ENCODE data around the gene ZFAND2A.

- TF ChIP-seq POLR2A (IDR thresholded peaks at IDR 0.05), result no peak
- TF ChIP-seq CTCF (IDR thresholded peaks at IDR 0.05), result no peak
- no peak for TF ChIP-seq EP300 (IDR thresholded peaks at IDR 0.05)
- no peak for TF ChIP-seq POLR2AphosphoS5 (IDR thresholded peaks at IDR 0.05)
Measured at GRCh38 chr7:1201916-1202315, 41.9 kb upstream of the ZFAND2A start.

All from suprapubic skin (tissue), 4 donors.